A673 (cell line): Measurements from ENCODE around the gene FYCO1. TPM values are rescaled to one million over a fixed set of nuclear protein-coding genes. Genes with fewer than 3 reads are reported as not detected.

ENCODE experiments used
- BruUV-seq: library from RNA; stranded (reverse); fragments of 400-500 nt; replicated peaks from 2 replicates; lab custom pipeline; 2021; lab: Mats Ljungman, UMichigan
- CTCF ChIA-PET: fragments of 300-600 bp; sonication (Branson Sonifier 250); formaldehyde crosslinking; loops from one replicate; lab custom pipeline; 2022; ENCODE audit warnings: antibody characterized with exemption; lab: Charles Lee
- POLR2A ChIA-PET: fragments of 300-600 bp; sonication (Branson Sonifier 250); formaldehyde crosslinking; loops from one replicate; lab custom pipeline; 2022; ENCODE audit warnings: antibody characterized with exemption; ENCODE audit not compliant: low non-redundant PET; lab: Charles Lee
- DNase-seq: peaks from one replicate; pipeline ENCODE4 v3.0.0-alpha.2; 2015; ENCODE audit warnings: low spot score
- H3K27ac ChIP-seq: fragments of 200-600 bp; sonication (generic); 2 replicates; pipeline ENCODE4 v1.5.1; 2016; ENCODE audit warnings: mixed run types, low read depth, mild to moderate bottlenecking, mixed read lengths, antibody characterized with exemption, low read length; ENCODE audit not compliant: poor library complexity, severe bottlenecking
- H3K27me3 ChIP-seq: fragments of 200-600 bp; sonication (generic); replicated peaks from 2 replicates; pipeline ENCODE4 v1.6.1; 2017; ENCODE audit warnings: mixed run types, low read depth, mild to moderate bottlenecking, mixed read lengths, antibody characterized with exemption, low read length; ENCODE audit not compliant: insufficient read depth, poor library complexity
- H3K36me3 ChIP-seq: fragments of 200-600 bp; sonication (generic); 2 replicates; pipeline ENCODE4 v1.6.1; 2016; ENCODE audit warnings: mixed run types, mild to moderate bottlenecking, mixed read lengths, antibody characterized with exemption, low read length; ENCODE audit not compliant: insufficient read depth, poor library complexity, severe bottlenecking
- H3K4me1 ChIP-seq: fragments of 200-600 bp; sonication (generic); 2 replicates; pipeline ENCODE4 v1.6.1; 2017; ENCODE audit warnings: mixed run types, mild to moderate bottlenecking, mixed read lengths, antibody characterized with exemption, low read length; ENCODE audit not compliant: insufficient read depth, poor library complexity, severe bottlenecking
- H3K4me3 ChIP-seq: fragments of 200-600 bp; sonication (generic); 2 replicates; pipeline ENCODE4 v1.5.1; 2016; ENCODE audit warnings: low read depth, mixed run types, mild to moderate bottlenecking, mixed read lengths, low read length; ENCODE audit not compliant: poor library complexity, severe bottlenecking
- H3K9me3 ChIP-seq: fragments of 200-600 bp; sonication (generic); 2 replicates; pipeline ENCODE4 v1.6.1; 2016; ENCODE audit warnings: mixed run types, low read depth, mild to moderate bottlenecking, mixed read lengths, antibody characterized with exemption, low read length; ENCODE audit not compliant: poor library complexity, severe bottlenecking
- CTCF ChIP-seq: fragments of 300-800, 200-600 bp; sonication (generic); conservative IDR thresholded peaks from 2 replicates; pipeline ENCODE4 v1.5.1; 2017; ENCODE audit warnings: low read depth, mild to moderate bottlenecking, antibody characterized with exemption, low read length, moderate library complexity, mixed read lengths
- EZH2 ChIP-seq: fragments of 200-600 bp; sonication (generic); IDR thresholded peaks from 2 replicates; pipeline ENCODE4 v1.6.1; 2017; ENCODE audit warnings: borderline replicate concordance, low read depth, mild to moderate bottlenecking, mixed read lengths, antibody characterized with exemption, low read length; ENCODE audit not compliant: poor library complexity, severe bottlenecking
- intact Hi-C: fragments of 100-400 bp; cut with micrococcal nuclease; formaldehyde crosslinking; loops from one replicate; pipeline ENCODE4 v1.10.0; 2022; ENCODE audit not compliant: unreplicated experiment
- total RNA-seq: library from RNA; stranded (reverse); gene quantifications from 2 replicates; pipeline ENCODE4 v1.2.3, GENCODE V29; 2021

Gene FYCO1
- total RNA-seq, 1 experiment from 2014 or later: 7.4 TPM

- H3K4me3 ChIP-seq: no peak overlapping the region
- ChIA-PET POLR2A (no interaction called here), CTCF (no interaction called here)
- intact Hi-C loops: loop anchor here (2.0 kb wide), 1 partner anchor 141 kb away; no protein-coding TSS in a partner anchor
- no peaks in the 10 kb centered on the region for H3K4me1 ChIP-seq
- H3K27ac ChIP-seq: no peak overlapping the region
- H3K9me3 ChIP-seq: no peaks in the 10 kb centered on the region
- TF ChIP-seq CTCF: no peak
- TF ChIP-seq EZH2: no peak
- H3K27me3 ChIP-seq: no peaks in the 10 kb centered on the region
- H3K36me3 ChIP-seq: no peaks in the 10 kb centered on the region
- no peak for DNase-seq
- no TSS peak for BruUV-seq
Measured at GRCh38 chr3:45937206-45938042, 58.2 kb downstream of the FYCO1 start.

- POLR2A ChIA-PET: no interaction called here
- no peak overlapping the region for H3K4me3 ChIP-seq
- DNase-seq: no peak
- CTCF ChIA-PET: no interaction called here
- no peaks in the 10 kb centered on the region for H3K4me1 ChIP-seq
- intact Hi-C loops: no loop called here
- H3K9me3 ChIP-seq: no peaks in the 10 kb centered on the region
- TF ChIP-seq CTCF (no peak), EZH2 (no peak)
- BruUV-seq: no TSS peak
- no peaks in the 10 kb centered on the region for H3K36me3 ChIP-seq
- H3K27ac ChIP-seq: no peak overlapping the region
- H3K27me3 ChIP-seq: no peaks in the 10 kb centered on the region
Measured at GRCh38 chr3:45936261-45936660, 59.4 kb downstream of the FYCO1 start.

- ChIA-PET POLR2A (no interaction called here), CTCF (no interaction called here)
- no TSS peak for BruUV-seq
- Histone ChIP-seq H3K36me3 (no peaks in the 10 kb centered on the region), H3K4me1 (no peaks in the 10 kb centered on the region), H3K9me3 (no peaks in the 10 kb centered on the region), H3K27me3 (no peaks in the 10 kb centered on the region), H3K27ac (no peak overlapping the region), H3K4me3 (no peak overlapping the region)
- TF ChIP-seq CTCF (no peak), EZH2 (no peak)
- intact Hi-C loops: no loop called here
- no peak for DNase-seq
Measured at GRCh38 chr3:45933591-45933990, 62.0 kb downstream of the FYCO1 start.
